ENCODE measurements around the gene TRIOBP. TPM values are rescaled to one million over a fixed set of nuclear protein-coding genes. Genes with fewer than 3 reads are reported as not detected.

Gene TRIOBP
- total and polyA plus RNA-seq, 2 of the 13 experiments (the other 11 are each of a cell fraction or from before 2014, with no cell fraction given) = 6.1 to 15.4 TPM

DNA sequence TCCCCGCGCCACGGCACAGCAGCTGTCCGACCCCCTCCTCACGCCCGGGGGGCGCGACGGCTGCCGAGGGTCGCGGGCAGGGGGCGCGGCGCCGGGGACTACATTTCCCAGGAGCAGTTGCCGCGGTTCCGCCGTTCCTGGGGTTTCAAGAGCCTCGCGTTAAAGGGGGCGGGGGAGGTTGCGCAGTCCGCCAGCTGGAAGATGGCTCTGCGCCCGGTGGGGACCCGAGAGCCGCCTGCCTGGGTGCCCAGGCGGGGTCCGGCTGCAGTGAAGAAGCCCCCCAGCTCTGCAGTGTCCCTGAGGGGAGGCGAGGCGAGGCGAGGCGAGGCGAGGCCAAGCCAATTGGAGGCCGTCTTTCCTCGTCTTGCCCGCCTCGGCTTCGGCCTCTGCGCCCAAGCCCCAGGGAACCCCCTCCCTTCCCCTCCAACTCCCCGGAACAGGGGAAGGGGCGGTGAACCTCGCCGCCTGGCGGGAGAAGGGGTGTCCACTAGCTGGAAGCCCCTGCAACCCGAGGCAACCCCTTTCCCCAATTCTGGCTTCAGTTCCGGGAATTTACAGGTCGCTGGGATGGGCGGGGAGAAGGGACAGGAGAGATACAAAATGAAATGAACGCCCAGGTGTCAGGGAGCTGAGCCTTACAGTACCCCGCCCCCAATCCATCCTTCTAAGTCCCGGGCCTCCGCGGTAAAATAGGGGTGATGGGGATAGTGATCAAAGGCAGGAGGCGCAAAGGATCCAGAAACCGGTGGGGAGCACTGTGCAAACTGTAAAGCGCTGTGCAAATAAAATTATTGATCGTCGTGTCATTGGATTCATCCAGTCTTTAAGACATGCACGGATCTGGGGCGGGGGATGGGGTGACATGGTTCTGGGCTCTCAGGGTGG, 105.7 kb downstream of the TRIOBP start (continued):
- TF ChIP-seq, protein P1, sequence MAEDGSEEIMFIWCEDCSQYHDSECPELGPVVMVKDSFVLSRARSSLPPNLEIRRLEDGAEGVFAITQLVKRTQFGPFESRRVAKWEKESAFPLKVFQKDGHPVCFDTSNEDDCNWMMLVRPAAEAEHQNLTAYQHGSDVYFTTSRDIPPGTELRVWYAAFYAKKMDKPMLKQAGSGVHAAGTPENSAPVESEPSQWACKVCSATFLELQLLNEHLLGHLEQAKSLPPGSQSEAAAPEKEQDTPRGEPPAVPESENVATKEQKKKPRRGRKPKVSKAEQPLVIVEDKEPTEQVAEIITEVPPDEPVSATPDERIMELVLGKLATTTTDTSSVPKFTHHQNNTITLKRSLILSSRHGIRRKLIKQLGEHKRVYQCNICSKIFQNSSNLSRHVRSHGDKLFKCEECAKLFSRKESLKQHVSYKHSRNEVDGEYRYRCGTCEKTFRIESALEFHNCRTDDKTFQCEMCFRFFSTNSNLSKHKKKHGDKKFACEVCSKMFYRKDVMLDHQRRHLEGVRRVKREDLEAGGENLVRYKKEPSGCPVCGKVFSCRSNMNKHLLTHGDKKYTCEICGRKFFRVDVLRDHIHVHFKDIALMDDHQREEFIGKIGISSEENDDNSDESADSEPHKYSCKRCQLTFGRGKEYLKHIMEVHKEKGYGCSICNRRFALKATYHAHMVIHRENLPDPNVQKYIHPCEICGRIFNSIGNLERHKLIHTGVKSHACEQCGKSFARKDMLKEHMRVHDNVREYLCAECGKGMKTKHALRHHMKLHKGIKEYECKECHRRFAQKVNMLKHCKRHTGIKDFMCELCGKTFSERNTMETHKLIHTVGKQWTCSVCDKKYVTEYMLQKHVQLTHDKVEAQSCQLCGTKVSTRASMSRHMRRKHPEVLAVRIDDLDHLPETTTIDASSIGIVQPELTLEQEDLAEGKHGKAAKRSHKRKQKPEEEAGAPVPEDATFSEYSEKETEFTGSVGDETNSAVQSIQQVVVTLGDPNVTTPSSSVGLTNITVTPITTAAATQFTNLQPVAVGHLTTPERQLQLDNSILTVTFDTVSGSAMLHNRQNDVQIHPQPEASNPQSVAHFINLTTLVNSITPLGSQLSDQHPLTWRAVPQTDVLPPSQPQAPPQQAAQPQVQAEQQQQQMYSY (CRISPR knock-in tag; IDR thresholded peaks at IDR 0.05) = no peak
- no peak for TF ChIP-seq TSC22D2 (CRISPR knock-in tag; IDR thresholded peaks at IDR 0.05; ENCODE audit: borderline replicate concordance)
- TF ChIP-seq, protein P2, sequence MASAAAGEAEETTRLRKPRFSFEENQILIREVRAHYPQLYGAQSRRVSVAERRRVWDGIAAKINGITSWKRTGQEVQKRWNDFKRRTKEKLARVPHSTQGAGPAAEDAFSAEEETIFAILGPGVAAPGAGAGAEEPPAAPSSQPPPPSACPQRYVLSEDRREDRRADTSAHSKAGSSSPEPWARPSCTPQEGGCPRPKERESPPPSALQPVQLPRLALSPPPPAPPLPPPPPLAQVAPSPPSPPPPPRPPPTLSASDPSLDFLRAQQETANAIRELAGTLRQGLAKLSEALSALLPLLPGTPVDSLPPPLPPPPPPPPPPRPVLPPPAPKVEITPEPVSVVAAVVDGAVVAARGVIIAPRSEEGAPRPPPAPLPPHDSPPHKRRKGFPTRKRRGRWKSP (CRISPR knock-in tag; IDR thresholded peaks at IDR 0.05) = 0 out of 2 replicates have a peak, but pooled peaks have one; percentile 14
- no peak for TF ChIP-seq CCAR2 (optimal IDR thresholded peaks at IDR 0.05; ENCODE audit: low read depth, low read length)
- TF ChIP-seq KDM6A (CRISPR knock-in tag; IDR thresholded peaks at IDR 0.05; ENCODE audit: low read depth) = no peak
- no peak for TF ChIP-seq ZNF615 (CRISPR knock-in tag; IDR thresholded peaks at IDR 0.05; ENCODE audit: borderline replicate concordance)
- TF ChIP-seq POLR2A (IDR thresholded peaks at IDR 0.05; ENCODE audit: insufficient read depth in 1 of 2, low read depth in 2 of 2, low read length in 2 of 2) = peak; percentile 40 to 53; a peak in 3 of 4 replicates
- peak; percentile 49; the same call in 1 of the 2 replicates for TF ChIP-seq KAT2B (IDR thresholded peaks at IDR 0.05; ENCODE audit: borderline replicate concordance, low read depth, low read length)
- no peak for TF ChIP-seq ZNF329 (CRISPR knock-in tag; IDR thresholded peaks at IDR 0.05; ENCODE audit: low read depth)
- TF ChIP-seq ZZZ3 (CRISPR knock-in tag; IDR thresholded peaks at IDR 0.05; ENCODE audit: borderline replicate concordance) = no peak
- TF ChIP-seq, protein P3, sequence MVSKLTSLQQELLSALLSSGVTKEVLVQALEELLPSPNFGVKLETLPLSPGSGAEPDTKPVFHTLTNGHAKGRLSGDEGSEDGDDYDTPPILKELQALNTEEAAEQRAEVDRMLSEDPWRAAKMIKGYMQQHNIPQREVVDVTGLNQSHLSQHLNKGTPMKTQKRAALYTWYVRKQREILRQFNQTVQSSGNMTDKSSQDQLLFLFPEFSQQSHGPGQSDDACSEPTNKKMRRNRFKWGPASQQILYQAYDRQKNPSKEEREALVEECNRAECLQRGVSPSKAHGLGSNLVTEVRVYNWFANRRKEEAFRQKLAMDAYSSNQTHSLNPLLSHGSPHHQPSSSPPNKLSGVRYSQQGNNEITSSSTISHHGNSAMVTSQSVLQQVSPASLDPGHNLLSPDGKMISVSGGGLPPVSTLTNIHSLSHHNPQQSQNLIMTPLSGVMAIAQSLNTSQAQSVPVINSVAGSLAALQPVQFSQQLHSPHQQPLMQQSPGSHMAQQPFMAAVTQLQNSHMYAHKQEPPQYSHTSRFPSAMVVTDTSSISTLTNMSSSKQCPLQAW (CRISPR knock-in tag; IDR thresholded peaks at IDR 0.05) = no peak
- TF ChIP-seq ZNF44 (CRISPR knock-in tag; IDR thresholded peaks at IDR 0.05) = no peak
- TF ChIP-seq ZNF510 (CRISPR knock-in tag; IDR thresholded peaks at IDR 0.05; ENCODE audit: low read depth) = no peak
- no peak; the same call in 1 of the 2 replicates for TF ChIP-seq TBX2 (CRISPR knock-in tag; IDR thresholded peaks at IDR 0.05; ENCODE audit: borderline replicate concordance)
- 0 out of 2 replicates have a peak, but pooled peaks have one; percentile 53 for TF ChIP-seq ERF (CRISPR knock-in tag; IDR thresholded peaks at IDR 0.05)
- 0 out of 2 replicates have a peak, but pooled peaks have one; percentile 7 for TF ChIP-seq KAT8 (CRISPR knock-in tag; IDR thresholded peaks at IDR 0.05)
- TF ChIP-seq, protein P4, sequence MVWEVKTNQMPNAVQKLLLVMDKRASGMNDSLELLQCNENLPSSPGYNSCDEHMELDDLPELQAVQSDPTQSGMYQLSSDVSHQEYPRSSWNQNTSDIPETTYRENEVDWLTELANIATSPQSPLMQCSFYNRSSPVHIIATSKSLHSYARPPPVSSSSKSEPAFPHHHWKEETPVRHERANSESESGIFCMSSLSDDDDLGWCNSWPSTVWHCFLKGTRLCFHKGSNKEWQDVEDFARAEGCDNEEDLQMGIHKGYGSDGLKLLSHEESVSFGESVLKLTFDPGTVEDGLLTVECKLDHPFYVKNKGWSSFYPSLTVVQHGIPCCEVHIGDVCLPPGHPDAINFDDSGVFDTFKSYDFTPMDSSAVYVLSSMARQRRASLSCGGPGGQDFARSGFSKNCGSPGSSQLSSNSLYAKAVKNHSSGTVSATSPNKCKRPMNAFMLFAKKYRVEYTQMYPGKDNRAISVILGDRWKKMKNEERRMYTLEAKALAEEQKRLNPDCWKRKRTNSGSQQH (CRISPR knock-in tag; IDR thresholded peaks at IDR 0.05; ENCODE audit: low read depth) = no peak
- TF ChIP-seq, protein P5, sequence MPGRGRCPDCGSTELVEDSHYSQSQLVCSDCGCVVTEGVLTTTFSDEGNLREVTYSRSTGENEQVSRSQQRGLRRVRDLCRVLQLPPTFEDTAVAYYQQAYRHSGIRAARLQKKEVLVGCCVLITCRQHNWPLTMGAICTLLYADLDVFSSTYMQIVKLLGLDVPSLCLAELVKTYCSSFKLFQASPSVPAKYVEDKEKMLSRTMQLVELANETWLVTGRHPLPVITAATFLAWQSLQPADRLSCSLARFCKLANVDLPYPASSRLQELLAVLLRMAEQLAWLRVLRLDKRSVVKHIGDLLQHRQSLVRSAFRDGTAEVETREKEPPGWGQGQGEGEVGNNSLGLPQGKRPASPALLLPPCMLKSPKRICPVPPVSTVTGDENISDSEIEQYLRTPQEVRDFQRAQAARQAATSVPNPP (CRISPR knock-in tag; IDR thresholded peaks at IDR 0.05) = no peak
- no peak for TF ChIP-seq MYNN (CRISPR knock-in tag; IDR thresholded peaks at IDR 0.05; ENCODE audit: low read depth)
- TF ChIP-seq ZNF124 (CRISPR knock-in tag; IDR thresholded peaks at IDR 0.05) = no peak
